ENCODE data around the gene WNT5A.
A peak's percentile ranks its signal among the peaks of the same experiment; 100 is the strongest.

Gene WNT5A

DNA sequence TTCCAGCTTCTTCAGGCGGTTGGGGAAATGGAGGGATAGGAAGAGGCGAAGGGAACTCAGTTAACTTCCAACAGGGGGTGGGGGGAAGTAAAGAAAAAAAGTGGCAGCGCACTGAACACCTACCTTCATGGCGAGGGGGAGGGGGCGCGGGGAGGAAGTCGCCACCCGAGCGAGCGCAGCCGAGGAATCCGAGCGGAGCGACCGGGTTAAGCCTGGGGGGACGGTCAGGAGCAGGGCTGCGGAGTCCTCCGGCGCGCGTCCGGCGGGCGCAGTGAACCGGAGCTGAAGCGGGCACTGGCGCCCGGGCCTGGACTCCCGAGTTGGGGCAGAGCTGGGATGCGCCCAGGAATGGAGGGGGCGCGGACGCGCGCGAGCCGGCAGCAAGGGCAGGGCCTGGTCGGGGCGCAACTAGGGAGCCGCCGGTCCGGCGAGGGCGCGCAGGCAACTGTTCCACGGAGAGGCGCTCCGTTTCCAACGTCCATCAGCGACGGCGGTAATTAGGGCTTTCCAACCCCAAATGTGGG is at the start of gene WNT5A:
WNT5A (minus strand) TSS at position 450 of the 524 bp plus-strand sequence; CDS start at position 129, 321 bp downstream.
- DNase-seq (ENCODE audit: low read depth), result no peak

DNA sequence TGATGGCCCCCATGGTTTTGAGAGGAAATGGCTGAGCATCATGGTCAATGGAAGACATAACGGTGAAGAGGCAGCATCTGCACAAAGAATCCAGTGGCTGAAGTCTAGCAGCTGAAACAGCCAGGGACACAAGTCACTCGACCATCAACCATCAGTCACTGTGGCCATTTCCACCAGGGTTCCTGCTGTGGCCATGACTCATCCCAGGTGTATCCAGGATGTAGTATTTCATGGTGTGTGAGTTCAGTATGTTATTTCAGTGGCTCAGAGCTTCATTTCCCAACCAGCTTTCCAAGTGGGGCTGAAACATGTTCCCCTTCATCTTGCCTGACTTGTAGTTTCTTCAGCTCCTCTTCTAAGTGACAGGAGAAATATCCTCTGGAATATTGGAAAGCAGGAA is 47.8 kb upstream of the WNT5A start:
- DNase-seq (ENCODE audit: low read depth), result no peak

DNA sequence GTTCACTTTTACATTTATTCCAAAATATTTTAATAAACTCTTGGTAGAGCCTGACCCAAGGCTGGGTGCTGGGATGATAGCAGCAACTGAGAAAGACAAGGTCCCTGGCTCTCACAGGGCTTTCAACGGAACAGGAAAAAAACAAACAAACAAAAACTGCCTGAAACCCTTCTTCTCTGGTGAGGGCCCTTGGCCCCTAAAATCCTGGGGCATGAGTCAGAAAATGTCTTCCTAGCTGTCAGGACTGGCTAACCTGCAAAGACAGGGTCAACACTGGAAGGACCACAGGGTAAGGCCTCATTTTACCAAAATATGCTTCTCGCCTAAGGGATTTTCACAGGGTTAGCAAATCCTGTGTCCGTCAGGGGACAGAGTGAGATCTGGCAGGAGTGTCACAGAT is 45.7 kb upstream of the WNT5A start:
- DNase-seq (ENCODE audit: low read depth), result no peak

DNA sequence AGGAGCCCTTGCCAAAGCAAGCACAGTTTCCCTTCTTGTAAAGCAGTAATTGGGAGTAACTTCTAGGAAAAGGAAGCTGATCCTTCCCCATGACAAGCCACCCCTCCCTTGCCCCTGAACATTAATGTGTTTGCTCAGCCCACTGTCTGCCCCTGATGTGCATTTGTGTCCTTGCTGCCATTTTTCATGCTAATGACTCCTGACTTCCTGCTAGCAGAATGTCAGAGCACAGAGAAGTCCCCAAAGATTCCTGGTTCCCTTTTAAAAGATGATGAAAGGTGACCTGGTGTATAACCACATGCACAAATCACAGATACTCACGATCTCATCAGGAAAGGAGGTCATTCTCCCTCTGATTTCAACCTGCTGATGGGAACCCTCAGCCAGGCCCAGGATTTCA is 44.2 kb upstream of the WNT5A start:
- DNase-seq (ENCODE audit: low read depth), result no peak

DNA sequence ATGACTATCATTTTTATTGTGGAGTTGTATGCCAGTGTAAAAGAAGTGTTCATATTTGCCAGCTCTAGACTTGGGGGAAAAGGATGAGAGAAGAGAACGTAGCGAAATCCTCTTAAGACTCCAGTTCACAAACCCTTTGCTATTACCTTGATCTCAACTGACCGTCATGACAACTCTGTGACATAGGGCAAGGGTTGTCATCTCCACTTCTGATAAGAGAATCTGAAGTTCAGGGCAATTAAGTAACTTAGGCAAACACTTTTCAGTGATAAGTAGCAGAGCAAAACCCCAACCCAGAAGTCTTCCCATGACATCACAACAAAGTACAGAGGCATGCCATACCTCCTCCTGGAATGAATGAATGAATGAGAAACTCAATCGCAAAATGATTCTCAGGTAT is 40.3 kb upstream of the WNT5A start:
- DNase-seq (ENCODE audit: low read depth), result no peak

DNA sequence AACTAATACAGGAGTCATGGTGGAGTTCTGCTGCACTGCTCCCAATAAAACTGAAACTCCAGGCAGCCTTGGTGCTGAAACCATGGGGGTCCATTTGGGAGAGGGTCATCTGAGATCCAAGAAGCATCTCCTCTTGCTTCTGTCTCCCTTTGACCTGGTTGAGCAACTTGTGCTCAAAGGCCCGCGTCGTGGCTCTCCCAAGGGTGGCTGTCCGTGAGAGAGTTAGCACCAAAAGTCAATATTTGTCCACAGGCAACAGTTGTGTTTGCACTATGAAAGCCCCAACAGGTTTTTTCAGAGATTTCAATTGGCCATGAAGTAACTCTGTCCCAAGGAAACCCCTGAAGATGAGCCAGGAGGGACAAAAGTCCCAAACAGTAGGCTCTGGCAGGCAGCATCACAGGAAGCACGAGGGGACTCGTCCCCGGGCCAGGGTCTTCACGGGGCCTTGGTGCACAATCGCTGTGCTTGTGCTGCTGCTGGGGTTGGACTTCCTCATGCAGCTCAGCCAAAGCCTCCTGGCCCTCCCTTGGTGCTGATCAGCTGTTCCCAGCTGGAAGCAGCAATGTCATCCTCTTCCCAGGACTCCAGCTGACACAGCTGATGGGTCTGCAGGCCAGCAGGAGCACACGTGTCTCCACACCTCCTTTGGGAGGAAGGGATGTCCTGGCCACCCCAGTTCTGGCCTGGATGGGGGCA is 39.4 kb upstream of the WNT5A start:
- no peak for DNase-seq (ENCODE audit: low read depth)

DNA sequence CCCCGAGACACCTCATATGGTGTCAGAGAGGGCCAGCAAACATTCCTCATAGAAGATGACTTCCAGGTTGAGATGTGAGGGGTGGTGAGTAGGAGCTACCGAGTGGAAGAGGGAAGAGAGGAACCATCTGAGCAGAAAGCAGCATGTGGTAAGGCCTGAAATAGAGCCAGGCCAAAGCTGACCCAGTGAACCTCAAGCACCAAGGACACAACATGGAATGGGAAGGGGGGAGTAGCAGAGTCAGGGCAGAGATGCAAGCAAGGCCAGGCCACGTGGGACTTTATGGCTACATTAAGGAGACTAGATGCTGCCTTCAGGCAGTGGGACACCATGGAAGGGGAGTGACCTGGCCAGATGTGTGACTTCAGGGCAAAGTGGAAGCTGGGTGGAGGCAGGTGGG is 38.3 kb upstream of the WNT5A start:
- no peak for DNase-seq (ENCODE audit: low read depth)

DNA sequence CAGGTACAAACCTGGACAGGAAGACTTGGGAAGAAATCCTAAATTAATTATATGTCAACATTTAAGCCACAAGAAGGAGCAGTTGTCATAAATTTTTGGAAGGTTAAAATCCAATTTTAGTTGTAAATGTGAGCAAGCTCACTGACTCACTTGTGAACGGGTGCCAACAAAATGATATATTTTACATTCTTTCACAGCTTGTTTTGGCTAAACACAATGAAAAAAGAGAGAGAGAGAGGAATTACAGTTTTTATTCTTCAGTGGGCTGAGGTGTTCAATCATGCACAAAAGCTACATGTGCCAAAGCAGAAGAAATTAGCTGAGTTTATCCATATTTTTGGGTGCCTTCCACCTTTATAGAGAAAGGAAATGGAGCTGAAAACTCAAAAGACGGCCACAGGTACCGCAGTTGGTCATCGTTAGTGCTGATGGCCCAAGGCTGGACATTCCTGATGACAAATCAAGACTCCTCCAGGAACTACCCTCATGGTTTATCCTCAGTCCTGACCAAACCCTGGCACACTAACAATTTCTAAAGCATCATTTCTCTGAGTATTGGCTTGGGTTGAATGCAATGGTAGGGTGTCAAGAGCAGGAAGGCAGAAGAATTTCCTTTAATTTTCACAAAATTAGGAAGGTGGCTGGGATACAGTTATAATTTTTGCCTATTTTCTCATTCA is 37.6 kb upstream of the WNT5A start:
- DNase-seq (ENCODE audit: low read depth), result no peak

DNA sequence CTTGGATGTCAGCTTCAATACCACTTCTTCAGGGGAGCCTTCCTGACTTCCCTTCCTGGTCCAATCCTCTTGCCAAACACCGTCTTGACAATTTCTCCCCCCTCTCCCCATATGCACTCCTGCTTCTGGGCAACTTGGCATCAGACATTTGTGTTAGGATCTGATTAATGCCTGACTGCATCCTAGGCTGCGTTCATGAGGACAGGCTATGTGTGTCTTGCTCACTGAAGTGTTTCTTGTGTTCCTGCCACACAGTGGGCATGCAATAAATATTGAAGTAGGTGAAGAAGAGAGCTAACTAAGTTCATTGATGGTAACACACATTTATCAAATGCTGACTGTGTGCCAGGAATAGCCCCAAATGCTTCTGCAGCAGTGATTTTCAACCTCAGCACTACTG is 36.4 kb upstream of the WNT5A start:
- no peak for DNase-seq (ENCODE audit: low read depth)

DNA sequence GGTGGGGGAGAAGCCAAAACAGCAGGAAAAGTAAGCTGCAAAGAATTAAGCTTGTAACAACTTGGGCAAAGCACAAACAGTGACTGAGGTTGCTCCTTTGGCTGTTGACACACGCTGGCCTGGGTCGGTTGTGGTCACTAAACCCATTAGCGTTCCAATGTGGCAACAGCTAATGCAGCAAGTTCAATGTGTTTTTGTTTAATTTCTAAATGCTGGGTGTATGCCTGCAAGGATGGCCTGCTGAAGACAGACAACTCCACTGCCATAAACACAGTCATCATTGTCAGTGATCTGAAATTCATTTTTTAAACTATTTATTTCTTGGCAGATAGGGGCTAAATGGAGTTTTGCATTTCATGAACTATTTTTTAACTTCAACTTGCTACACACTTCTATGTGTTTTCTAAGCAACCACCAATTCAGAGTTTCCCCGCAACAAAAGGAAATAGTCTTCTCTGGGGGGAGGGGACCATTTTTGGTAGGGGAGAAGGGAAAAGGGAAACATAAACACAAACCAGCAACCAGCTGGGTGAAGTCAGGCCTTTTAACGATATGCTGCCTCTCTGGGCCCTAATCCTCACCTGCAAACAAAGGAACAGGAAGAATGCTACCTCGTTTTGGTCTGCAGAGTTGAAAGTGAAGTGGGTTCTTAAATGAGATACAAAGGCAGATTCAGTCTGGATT is 34.8 kb upstream of the WNT5A start:
- DNase-seq (ENCODE audit: low read depth), result peak; percentile 75

DNA sequence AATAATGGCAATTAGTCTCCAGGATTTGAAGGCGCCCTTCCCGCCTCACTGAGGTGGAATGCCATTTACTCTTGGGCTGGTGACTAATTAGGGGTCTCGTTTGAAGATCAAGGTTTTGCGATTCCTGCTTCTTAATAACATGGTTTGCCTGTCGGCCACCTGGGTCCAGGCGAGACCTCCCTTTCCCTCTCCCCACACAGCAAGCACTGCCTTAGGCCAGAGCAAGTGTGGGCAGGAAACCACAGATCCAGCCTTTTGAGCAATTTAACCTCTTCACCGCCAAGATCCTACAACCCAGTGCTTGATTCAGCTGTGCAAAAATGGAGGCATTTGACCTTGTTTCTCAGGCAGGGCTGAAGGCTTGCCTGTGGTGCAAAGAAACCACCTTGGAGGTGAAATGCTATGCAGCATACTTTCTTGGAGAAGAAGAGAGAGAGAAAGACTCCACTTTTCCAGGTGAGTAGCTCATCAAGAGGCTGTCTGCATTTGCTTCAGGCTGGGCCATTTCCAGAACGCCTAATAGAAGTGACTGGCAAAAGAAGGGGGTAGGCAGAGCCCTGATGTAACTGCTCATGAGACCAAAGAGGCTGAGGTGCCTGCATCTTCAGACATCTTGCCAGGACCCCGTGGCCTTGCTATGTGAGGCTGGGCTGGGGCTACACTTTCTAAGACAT is 34.1 kb upstream of the WNT5A start:
- DNase-seq (ENCODE audit: low read depth), result no peak

DNA sequence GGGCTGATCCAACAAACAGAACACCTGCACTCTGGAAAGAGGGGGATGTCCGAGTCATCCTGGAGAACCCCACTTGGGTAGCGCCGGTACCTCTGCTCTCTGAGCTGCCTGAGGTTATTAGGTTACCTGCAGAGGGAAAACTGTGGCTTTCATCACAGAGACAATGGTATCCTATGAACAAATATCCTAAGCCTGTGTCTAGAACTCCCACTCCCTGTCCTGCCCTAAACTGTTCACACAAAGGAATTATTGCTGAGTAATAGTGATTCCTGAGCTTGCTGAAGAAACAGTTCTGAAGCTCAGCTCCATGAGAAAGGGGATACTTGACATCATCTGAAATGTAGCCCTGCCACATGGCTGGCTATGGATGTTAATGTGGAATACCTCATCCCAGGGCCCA is 31.9 kb upstream of the WNT5A start:
- no peak for DNase-seq (ENCODE audit: low read depth)

DNA sequence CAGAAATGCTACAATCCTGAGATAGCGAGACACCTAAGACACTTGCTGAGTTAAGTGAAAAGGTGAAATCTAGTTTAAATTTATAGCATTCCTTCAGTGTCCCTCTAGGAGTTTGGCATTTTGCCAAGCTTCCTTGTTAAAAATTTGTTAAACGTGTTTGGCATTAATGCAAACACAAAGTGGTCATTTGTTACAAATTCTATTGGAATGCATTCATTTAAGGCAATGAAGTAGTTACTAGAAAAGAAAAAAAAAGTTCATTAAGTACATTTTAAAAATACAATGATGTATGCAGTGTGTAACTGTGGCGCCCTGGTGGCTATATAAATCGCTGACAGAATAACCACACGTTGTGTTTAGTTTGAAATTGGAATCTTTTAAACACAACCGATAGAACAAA is 31.3 kb upstream of the WNT5A start:
- DNase-seq (ENCODE audit: low read depth), result no peak

DNA sequence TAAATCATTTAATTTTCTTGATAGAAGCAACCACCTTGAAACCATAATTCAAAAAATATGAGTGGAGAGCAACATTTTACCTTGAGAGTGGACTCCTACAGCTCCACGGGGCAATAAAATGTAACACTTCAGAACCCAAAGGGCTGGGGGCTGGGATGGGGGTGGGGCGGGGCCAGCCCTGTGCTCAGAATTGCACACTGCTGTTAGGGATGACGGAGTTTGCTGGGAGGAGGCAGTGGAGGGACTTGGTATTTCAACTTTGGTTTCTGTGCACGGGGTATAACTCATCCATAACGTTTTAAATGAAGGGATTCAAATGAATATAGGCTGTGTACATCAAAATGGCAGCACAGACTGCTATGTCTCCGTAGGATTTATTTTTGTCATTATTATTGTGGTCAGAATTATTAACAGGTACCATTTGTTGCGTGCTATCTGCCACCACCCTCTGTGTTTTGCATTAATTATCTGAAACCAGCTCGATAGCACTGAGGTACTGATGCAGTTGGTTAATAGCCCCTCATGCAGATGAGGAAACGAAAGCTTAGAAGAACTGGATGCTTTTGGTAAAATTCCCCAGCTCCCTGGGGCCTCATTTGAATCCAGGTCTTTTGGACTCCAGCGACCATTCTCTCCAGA is 29.4 kb upstream of the WNT5A start:
- DNase-seq (ENCODE audit: low read depth), result no peak

DNA sequence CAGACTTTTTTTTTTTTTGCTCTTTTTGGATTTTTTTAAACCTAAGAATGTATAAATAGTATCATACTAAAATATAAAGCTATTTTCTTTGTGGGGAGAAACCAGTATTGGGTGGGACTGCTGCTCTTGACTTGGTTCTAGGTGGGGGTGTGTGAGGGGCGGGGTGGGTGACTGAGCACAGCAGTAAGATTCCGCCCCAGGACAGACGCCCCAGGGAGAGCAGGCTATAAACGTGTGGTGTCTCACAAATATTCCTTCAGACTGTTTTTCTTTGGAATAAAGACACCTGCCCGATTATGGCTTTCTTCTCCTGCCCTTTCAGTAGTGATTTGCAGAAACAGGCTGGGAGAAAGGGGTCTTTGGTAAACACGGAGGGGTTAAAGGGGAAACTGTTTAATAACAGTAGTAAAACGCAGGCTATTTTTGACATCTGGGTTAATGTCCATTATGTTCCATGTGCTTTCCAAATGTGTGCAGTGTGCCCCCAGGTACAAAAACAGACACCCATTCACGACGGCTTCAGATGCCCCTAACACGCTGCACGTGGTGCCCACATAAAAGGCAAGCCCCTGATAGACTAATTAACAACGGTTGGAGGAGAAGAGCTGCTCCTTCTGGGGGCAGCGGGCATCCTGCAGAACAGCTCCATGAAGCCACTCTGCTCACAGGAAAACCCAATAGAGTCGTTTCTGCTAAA is 28.6 kb upstream of the WNT5A start:
- no peak for DNase-seq (ENCODE audit: low read depth)

DNA sequence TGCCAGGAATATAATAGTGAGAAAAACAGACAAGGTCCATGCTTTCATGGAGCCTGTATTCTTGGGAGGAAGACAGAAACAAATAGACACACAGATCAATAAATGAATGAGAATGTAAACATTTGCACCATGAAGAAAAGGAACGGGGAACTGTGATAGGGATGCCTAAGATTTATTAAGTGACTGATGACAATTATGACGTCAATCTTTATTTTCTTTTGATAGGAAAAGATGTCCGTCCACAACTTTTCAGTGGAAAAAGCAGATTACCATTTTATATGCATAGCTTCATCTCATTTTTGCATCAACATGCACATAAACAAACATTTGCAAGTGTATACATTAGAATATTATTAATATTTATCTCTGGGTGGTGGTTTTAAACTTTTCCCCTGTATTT is 27.9 kb upstream of the WNT5A start:
- no peak for DNase-seq (ENCODE audit: low read depth)

DNA sequence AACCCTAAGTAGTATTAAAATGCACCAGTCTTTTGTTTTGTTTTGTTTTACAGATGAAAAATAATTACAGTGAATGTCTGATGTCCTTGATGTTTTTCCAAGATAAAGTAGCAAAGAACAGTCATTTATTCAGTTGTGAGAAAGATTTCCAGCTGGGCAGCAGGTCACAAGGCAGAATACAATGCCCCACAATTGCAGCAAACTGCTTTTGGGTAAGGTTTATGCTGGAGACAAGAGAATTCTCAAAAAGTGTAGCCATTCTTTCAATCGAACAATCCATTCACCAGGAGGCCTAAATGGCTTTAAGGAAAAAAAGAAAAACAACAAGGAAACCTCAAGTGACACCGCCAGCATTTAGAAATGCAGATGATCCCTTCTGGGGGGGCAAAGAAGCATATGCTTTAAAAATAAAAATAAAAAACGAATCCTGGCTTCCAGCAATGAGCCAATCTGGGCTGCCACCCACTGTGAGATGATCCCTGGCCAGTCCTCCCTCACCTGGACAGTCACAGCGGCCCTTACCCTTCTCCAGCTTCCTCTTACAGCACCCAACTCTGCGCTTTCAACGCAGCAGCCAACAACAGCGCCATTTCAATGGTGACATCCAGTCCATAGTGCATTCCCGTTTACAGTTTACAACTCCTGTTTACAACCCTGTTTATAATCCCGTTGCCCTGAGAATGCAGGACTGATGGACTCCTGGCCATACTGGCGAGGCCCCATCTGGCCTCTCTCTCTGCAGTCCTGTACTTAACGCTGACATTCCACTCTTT is 25.7 kb upstream of the WNT5A start:
- DNase-seq (ENCODE audit: low read depth), result no peak

DNA sequence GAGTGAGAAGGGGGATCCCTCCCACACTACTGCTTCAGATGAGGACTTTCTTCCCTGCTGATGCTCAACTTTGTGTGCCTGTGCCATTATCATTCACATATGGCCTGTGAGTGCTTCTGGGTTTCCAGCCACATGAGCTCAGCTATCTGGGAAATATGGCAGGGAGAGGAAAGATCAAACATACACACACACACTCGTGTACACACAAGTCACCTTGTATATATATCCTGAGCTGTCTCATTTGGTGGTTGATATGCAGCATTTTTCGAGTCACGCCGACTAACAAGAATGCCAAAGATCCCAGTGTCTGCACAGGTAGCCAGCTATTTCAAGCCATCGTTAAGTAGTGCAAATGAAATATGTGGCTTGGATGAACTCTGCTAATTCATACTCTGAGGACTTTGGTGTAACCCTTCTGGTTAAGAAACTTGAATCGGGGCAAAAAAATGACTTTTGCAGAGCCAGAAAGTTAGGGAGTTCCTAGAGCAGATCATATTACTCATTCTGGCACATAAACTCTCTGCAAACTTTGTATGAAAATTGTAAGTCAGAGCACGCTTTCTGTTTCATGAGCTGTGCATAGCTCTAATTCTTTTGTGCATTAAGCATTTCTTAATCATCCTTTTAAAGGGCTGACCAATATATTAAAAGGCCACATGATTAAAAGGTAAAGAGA is 24.9 kb upstream of the WNT5A start:
- DNase-seq (ENCODE audit: low read depth), result peak; percentile 61

DNA sequence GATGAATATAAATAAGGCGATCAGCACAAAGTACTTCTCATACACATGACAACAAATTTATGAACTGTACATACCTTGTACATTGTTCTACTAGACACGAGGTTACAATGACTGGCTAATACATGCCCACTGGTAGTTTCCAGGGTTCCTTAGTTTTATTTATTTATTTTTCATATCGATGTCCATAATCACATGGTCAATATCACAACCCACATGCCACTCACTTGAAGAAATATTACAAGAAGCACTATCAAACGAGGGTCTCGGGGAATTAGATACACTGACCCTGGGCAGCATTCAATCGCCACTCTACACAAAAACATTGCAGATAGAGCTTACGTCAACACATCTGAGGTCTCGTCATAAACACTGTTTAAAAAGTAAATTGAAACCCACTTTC is 21.2 kb upstream of the WNT5A start:
- DNase-seq (ENCODE audit: low read depth), result no peak

DNA sequence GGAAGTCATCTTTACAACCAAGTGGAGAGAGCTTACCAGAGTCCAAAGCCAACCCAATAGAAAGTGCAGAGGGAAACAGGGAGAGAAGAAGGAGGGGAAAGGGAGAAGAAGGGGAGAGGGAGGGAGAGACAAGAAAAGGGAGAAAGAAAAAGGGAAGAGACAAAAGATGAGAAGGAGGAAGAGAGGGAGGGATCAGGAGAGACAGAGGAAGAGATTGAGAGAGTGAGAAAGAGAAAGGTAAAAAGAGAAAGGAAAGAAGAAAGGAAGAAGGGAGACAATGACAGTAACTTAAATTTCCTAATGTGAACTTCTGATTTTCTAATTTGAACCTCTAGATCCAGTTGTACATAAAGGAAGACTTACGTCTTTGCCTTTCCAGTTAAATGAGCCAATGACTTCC is 20.7 kb upstream of the WNT5A start:
- DNase-seq (ENCODE audit: low read depth), result no peak
